Measurements from ENCODE around the gene GHITM. TPM values are rescaled to one million over a fixed set of nuclear protein-coding genes. Genes with fewer than 3 reads are reported as not detected.
"Not testable (repeated sequence)": the region's sequence is repeated elsewhere in the genome, so short reads cannot be mapped to it uniquely, and the experiment has no call there.

Gene GHITM
- total and polyA plus RNA-seq, 3 donors from 2014 or later: 140 to 284 (median 220) TPM

DNA sequence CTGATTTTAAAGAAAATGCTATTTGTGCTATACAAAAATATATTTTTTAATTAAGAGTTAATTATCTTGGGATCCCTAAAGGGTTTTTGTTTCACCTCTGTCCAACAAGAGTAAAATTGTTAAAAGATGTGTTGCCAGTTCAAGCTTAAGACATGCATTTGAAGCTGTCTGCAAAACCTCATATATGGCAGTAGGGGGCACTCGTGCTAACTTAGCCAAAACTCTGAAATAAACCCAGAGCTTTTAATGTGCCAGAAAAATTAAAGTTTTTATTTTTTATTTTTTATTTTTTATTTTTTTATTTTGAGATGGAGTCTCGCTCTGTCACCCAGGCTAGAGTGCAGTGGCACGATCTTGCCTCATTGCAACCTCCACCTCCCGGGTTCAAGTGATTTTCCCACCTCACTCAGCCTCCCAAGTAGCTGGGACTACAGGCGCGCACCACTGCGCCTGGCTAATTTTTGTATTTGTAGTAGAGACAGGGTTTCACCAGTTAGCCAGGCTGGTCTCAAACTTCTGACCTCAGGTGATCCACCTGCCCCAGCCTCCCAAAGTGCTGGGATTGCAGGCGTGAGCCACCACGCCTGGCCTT lies 8.8 kb downstream of the GHITM start:
- H3K4me3 ChIP-seq; H3K4me1 ChIP-seq; H3K36me3 ChIP-seq (ENCODE audit: low read depth, missing control alignments); H3K9me3 ChIP-seq; intact Hi-C loops (cut with DNase I; ENCODE audit: low total_unique reads); DNase-seq; H3K27ac ChIP-seq; H3K27me3 ChIP-seq: not testable (repeated sequence)
- WGBS, 2 donors: 84 to 86% methylated on average over 9 of the region's 9 CpGs
- TF ChIP-seq, protein P1, sequence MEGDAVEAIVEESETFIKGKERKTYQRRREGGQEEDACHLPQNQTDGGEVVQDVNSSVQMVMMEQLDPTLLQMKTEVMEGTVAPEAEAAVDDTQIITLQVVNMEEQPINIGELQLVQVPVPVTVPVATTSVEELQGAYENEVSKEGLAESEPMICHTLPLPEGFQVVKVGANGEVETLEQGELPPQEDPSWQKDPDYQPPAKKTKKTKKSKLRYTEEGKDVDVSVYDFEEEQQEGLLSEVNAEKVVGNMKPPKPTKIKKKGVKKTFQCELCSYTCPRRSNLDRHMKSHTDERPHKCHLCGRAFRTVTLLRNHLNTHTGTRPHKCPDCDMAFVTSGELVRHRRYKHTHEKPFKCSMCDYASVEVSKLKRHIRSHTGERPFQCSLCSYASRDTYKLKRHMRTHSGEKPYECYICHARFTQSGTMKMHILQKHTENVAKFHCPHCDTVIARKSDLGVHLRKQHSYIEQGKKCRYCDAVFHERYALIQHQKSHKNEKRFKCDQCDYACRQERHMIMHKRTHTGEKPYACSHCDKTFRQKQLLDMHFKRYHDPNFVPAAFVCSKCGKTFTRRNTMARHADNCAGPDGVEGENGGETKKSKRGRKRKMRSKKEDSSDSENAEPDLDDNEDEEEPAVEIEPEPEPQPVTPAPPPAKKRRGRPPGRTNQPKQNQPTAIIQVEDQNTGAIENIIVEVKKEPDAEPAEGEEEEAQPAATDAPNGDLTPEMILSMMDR (IDR thresholded peaks at IDR 0.05): peak in 2 of 3 experiments; percentile 38 to 58

DNA sequence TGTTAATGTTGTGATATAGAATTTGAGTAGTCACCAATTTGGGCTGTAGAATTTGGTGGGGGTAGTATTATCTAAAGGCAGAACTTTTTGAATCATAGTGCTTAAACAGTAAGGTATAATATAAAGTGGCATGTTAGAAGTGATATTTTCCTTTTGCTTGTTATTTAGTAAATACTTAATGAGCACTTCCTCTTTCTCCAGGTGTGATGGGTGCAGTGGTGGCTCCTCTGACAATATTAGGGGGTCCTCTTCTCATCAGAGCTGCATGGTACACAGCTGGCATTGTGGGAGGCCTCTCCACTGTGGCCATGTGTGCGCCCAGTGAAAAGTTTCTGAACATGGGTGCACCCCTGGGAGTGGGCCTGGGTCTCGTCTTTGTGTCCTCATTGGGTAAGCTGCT lies 10.5 kb downstream of the GHITM start:
- DNase-seq: no peak
- no peak for TF ChIP-seq POLR2A (IDR thresholded peaks at IDR 0.05)
- TF ChIP-seq, protein P1 (IDR thresholded peaks at IDR 0.05): no peak
- Histone ChIP-seq H3K36me3 (ENCODE audit: low read depth, missing control alignments) (no peaks in the 10 kb centered on the region), H3K4me3 (no peak overlapping the region), H3K27ac (no peak overlapping the region), H3K9me3 (no peaks in the 10 kb centered on the region), H3K27me3 (no peaks in the 10 kb centered on the region), H3K4me1 (no peaks in the 10 kb centered on the region)
- intact Hi-C loops (cut with DNase I; ENCODE audit: low total_unique reads): loop anchor here (5.0 kb wide), 1 partner anchor 97 kb away; the partner anchor contains the start of gene RGR
- WGBS, 2 donors: 98 to 100% methylated on average over 2 of the region's 2 CpGs

DNA sequence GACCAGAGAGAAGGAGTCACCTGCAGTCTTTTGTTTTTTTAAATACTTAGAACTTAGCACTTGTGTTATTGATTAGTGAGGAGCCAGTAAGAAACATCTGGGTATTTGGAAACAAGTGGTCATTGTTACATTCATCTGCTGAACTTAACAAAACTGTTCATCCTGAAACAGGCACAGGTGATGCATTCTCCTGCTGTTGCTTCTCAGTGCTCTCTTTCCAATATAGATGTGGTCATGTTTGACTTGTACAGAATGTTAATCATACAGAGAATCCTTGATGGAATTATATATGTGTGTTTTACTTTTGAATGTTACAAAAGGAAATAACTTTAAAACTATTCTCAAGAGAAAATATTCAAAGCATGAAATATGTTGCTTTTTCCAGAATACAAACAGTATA lies 13.5 kb downstream of the GHITM start:
- no peaks in the 10 kb centered on the region for H3K9me3 ChIP-seq
- DNase-seq: no peak
- no peaks in the 10 kb centered on the region for H3K36me3 ChIP-seq (ENCODE audit: low read depth, missing control alignments)
- TF ChIP-seq, protein P1 (IDR thresholded peaks at IDR 0.05): no peak
- no peak for TF ChIP-seq POLR2A (IDR thresholded peaks at IDR 0.05)
- H3K4me1 ChIP-seq: no peaks in the 10 kb centered on the region
- no peaks in the 10 kb centered on the region for H3K27me3 ChIP-seq
- H3K4me3 ChIP-seq: no peak overlapping the region
- intact Hi-C loops (cut with DNase I; ENCODE audit: low total_unique reads): loop anchor here (5.0 kb wide), 1 partner anchor 95 kb away; the partner anchor contains the start of gene RGR
- H3K27ac ChIP-seq: no peak overlapping the region

DNA sequence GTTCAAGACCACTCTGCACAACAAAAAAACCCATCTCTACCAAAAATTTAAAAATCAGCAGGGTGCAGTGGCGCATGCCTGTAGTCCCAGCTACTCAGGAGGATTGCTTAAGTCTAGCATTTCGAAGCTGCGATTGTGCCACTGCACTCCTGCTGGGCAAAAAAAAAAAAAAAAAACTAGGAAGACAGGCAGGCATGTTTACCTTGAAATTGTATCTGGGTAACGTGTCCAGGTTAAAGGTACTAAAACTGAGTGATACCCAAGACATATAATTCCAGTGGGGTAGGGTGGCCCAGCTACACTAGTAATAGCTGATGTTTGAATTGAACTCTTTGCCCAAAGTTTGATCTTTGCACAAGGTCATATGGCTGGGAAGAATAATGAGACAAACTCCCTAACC lies 16.2 kb downstream of the GHITM start:
- intact Hi-C loops (cut with DNase I; ENCODE audit: low total_unique reads): no loop called here

More for the DNA sequence above, 16.2 kb downstream of the GHITM start:
- Histone ChIP-seq H3K9me3 (no peaks in the 10 kb centered on the region), H3K4me3 (no peak overlapping the region), H3K27me3 (no peaks in the 10 kb centered on the region), H3K36me3 (ENCODE audit: low read depth, missing control alignments) (no peaks in the 10 kb centered on the region), H3K27ac (no peak overlapping the region), H3K4me1 (no peaks in the 10 kb centered on the region)
- WGBS, 2 donors: 88 to 94% methylated on average over 4 of the region's 4 CpGs
- no peak for DNase-seq
- TF ChIP-seq, protein P1 (IDR thresholded peaks at IDR 0.05): no peak
- no peak for TF ChIP-seq POLR2A (IDR thresholded peaks at IDR 0.05)
